HFF-Myc (cell line): Measurements from ENCODE around the gene EPHA7.

Experiments
- DNase-seq: peaks from one replicate; pipeline ENCODE4 v3.0.0-alpha.2; 2011; ENCODE audit warnings: low read depth; ENCODE audit errors: extremely low read depth
- H3K4me3 ChIP-seq: replicated peaks from 2 replicates; pipeline ENCODE4 v1.5.1; 2011; ENCODE audit warnings: low read depth, mild to moderate bottlenecking, control low read depth, low read length
- CTCF ChIP-seq: IDR thresholded peaks from 2 replicates; pipeline ENCODE4 v1.5.1; 2012; ENCODE audit warnings: mild to moderate bottlenecking, low read depth, low read length, control low read depth; ENCODE audit errors: missing control alignments

EPHA7 gene

DNA sequence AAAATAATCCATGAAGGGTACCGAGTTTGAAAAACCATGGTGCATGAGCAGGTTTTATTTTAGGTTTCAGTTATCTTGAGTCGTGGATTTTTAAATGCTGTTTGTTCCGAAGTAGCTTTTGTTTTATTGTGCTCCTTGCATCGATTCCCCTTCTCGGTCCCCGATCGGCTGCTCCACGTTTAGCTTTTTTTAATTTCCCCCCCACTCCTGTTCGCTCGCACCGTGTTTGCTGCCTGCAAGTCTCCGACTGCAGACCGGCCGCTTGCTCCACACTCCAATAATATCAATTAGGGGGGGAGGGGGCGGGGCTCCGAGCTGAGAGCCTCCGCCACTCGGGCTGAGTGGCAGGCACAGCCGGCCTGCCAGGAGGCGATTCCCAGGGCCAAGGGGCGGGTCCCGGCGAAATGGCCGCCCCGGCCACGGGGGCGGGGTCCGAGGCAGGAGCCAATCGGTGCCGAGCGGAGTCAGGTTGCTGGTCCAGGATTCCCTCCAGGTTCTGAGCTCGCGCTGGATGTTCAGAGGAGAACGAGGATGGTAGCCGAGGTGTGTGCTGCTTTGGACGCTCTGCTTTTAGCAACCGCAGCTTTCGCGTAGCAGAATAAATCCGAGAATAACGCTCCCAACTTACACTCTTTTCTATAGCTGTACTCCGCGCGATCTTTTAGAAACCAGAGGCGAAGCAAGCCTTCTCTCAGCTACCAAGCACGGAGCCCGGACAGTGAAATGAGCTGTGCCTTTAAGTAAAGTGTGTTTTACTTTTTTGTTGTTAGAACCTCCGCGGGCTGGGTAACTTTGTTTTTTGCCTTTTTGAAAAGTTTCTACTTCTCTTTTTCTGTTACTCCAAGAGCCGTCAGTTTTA lies at the start of gene EPHA7:
Gene EPHA7 (minus strand): TSS at position 256 of the 859 bp plus-strand sequence. CDS start 218 bp downstream, at position 38.
- TF ChIP-seq CTCF, result no peak
- H3K4me3 ChIP-seq, result 0 out of 2 replicates have a peak within 1 kb of the TSS, but pooled peaks have one; percentile 4
- DNase-seq, result no peak

DNA sequence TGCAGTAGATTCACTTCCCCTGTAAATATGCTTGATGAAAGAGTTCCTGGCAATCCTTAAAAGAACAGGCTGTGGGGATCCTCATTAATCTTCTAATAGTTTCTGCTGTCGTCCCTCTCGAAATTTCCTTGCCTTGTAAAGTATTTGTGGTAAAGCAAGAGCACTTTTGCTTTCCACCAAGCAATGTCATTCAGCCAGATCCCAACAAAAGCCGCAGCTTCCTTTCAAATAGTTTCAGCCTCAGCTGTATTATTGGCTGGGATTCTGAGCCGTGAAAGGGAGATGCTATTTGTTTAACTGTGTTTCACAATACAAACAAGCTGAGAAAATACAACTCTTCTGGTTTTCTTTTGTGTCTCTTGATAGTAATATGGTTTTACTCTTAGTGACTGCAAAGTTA lies 48.9 kb upstream of the EPHA7 start:
- DNase-seq, result no peak
- no peak overlapping the region for H3K4me3 ChIP-seq
- no peak for TF ChIP-seq CTCF

DNA sequence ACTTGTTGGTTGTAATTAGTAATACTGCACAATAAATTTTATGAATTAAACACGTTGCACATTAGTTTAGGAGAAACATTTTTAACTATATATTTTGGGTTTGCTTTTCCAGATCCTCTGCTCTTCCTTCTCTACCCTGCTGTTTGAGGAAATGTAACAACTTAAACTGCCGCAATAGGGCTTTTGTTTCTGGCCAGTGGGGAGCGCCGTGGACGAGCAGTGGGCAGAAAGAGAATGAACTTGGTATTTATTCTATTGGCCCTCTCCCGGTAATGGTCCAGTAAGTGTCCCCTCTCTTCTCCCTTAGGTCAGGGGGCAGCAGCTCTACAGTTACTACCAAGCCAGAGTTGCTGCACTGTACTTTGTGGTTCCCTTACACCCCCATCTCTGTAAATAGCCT lies 35.2 kb upstream of the EPHA7 start:
- no peak overlapping the region for H3K4me3 ChIP-seq
- DNase-seq, result no peak
- TF ChIP-seq CTCF, result no peak

- DNase-seq, result no peak
- no peak overlapping the region for H3K4me3 ChIP-seq
- no peak for TF ChIP-seq CTCF
Observed at GRCh38 chr6:93453956-93454355, 34.6 kb upstream of the EPHA7 start.

DNA sequence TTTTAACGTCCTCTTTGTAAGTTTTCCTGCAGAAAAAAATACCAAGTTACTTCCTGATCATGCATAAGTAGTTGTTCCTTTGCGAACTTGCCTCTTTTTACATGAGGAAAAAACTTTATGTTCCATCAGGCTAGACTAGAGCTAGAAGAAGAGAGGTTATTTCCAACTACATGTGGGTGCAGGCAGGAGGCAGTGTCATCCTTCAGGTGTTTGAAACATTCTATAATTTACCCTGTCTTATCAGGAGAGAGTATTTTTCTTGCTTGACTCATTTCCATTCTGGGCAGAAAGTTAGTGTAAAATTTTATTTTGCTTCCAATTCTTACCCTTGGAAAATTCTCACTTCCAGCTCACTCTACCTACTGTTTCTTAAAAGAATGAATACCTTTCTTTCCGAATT lies 28.5 kb upstream of the EPHA7 start:
- TF ChIP-seq CTCF, result no peak
- no peak for DNase-seq
- no peak overlapping the region for H3K4me3 ChIP-seq

- no peak for TF ChIP-seq CTCF
- H3K4me3 ChIP-seq, result no peak overlapping the region
- no peak for DNase-seq
Observed at GRCh38 chr6:93437491-93437890, 18.1 kb upstream of the EPHA7 start.
